RCC 7860 (cell line): ENCODE data around the gene ALG14.
"Not testable (repeated sequence)": the region's sequence is repeated elsewhere in the genome, so short reads cannot be mapped to it uniquely, and the experiment has no call there.

Experiments used
- DNase-seq: peaks from one replicate; pipeline ENCODE4 v3.0.0-alpha.2; 2015; ENCODE audit warnings: low spot score
- FAIRE-seq: peaks from 2 replicates; lab custom pipeline; 2012; peaks lifted over from hg19 to GRCh38; lab: Jason Lieb, UNC

ALG14 gene

DNA sequence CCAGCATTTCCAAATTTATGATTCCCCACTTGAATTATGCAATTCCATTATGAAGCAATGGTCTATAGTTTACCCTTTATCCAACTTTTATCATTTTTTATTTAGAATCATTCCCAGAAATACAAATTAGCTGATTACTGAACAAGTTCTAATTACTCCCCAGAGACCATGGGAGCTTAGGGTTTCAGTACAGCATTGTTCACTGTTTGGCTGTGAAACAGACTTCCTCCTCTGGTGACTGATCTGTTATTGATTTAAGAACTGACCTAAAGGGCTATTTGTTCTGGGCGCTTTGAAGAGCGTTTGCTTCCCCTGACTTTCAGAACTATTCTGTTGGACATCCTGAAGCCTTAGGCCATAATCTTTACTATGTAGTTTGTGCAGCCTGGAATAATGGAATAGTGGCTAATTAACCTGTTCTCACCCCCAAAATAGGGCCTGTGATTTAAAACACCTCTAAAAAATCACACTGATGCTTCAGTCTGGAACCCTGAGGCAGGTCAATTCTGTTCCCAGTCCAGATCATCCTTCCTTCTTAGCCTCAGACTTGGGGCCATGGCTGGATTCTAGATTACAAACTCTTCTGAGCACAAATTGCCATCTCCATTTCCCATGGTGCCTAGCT lies 58.7 kb downstream of the ALG14 start:
- FAIRE-seq (no peak), DNase-seq (no peak)

DNA sequence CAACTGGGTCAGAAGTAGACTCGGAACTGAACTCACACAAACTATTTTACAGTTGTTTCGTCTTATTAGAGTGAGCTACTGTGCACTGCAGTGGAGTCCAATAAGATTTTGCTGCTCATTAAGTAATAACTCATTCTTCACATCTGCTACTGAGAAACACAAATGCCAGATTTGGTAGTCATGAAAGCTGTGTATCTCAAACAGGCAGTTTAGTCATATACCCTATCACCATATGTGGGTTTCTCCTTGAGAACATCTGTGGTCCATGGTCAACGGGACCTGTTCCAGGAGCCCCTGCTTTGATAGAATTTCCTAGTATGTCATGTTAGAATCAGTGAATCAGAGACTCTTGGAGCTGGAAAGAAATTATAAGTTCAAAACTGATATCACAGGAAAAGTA lies 60.4 kb downstream of the ALG14 start:
- DNase-seq = no peak
- FAIRE-seq = no peak

DNA sequence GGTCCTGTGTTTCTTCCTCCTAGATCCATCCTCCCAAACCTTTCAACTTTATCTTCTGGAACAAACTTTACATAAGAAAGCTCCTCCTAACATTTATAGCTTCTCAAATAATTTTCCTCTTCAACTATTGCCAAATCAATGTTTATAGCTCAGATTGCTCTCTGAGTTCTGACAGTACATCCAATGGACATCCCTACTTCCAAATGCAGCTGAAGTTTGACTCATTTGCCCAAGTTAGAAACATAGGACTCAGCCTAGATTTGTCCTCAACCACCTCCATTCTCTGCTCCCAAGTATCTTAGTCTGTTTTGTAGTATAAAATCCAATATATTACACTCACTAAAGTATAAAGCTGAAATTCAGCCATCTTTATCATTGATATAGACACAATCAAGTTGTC lies 62.6 kb downstream of the ALG14 start:
- DNase-seq = no peak
- FAIRE-seq = no peak

DNA sequence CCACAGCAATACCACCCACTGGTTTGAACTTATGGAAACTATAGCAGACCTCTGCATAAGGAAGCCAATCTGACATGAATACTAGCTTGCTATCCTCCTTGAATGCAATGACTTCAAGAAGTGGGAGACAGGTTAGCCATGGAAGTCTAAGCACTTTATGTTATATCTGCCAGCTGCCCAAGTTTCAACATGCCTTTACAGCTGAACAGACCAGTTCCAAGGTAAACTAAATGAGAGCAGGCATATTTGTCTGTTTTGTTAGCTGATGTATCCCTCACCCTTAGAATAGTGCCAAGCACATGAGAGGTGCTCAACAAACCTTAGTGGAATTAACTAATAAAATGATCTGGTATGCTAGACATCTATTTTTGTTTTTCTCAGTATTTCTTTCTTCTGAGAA lies 65.1 kb downstream of the ALG14 start:
- DNase-seq (no peak), FAIRE-seq (no peak)

DNA sequence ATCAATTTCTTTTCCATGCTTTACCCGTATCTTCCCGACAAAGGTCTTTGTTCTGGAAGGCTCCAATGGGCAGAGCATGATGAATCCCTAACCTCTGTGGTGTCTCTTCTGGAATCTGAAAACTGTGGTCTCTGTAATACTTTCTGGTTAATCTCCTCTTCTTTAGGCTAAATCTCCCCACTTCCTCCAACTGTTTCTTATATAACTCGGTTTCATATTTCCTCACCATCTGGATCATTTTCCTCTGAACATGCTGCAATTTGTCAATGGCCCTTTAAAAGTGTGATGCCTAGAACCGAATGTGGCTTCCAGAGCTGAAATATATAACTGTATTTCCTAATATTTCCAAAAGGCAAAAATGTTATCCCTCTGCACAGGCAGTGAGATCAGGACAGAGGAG lies 66.1 kb downstream of the ALG14 start:
- DNase-seq (no peak), FAIRE-seq (no peak)

DNA sequence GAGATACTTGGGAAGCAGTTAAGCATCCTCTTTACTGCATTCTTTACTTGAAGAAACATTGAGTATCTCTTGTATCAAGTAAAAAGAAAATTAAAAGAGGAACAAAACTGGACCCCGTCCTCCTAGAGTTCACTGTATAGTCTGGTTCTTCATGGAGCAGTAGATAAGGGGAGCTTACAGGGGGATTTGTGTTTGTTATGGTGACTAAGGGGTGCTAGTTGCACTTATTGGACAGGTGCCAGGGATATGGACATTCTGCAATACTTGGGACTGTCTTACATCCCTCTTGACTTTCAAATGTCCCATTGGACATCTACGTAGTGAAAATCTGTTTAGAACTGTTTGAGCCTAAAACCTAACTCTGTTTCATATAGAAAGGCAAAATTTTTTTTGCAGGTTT lies 67.2 kb downstream of the ALG14 start:
- no peak for FAIRE-seq
- DNase-seq = no peak

DNA sequence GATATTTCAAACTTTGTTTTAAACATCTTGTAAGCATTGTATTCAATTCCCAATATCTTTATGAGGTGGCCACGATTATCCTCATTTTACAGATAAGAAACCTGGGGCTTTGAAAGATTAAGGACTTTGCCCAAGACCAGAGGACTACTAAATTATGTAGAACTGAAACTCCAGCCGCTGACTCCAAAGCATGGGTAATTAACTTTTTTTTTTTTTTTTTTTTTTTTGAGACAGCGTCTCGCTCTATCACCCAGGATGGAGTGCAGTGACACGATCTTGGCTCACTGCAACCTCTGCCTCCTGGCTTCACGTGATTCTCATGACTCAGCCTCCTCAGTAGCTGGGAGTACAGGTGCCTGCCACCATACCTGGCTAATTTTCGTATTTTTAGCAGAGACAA lies 68.7 kb downstream of the ALG14 start:
- DNase-seq = peak; percentile 11
- peak; percentile 80 for FAIRE-seq

DNA sequence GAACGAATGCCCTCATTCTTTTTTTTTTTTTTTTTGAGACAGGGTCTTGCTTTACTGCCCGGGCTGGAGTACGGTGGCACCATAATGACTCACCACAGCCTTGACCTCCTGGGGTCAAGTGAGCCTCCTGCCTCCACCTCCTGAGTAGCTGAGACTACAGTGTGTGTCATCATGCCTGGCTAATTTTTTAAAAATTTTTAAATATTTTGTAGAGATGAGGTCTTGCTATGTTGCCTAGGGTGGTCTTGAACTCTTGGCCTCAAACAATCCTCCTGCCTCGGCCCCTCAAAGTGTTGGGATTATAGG lies 69.4 kb downstream of the ALG14 start:
- peak; percentile 74 for FAIRE-seq
- peak; percentile 41 for DNase-seq

DNA sequence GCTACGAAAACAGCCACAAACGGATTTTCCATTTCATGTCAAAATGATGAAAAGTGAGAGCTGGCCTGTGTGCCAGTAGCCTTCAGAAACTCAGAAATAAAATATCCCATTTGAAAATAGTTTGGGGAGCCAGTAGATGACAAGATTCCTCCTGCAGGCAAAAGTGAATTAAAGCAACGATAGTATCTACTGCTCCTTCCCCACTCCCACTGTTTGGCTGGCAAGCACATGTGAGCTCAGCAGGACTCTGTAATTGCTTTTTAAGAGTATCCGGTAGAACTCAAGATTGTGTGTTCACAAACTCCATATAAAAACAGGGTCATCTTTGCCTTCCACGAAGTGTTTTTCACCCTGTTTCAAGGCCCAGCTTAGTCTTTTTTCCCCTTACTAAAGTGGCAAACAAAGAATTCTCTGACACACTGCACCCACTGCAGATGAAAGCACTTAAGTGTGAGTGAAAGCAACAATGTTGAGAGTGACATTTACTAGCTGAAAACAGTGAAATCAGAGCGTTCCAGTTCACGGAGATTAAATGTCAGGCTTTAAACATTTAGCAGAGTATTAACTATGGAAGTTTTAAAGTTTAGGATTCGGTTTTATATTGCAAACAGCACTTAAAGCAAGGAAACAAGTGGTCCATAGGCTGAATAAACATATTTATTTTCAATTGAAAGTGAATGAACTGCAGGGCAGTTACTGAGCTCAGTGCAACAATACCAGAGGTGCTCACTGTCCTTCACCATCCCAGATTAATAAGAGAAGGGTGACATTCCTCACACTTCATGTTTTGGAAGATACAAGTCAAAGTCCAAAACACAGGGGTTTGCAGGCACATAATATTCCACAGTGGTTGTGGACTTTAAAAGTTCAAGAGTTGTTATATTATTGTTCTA lies 70.0 kb downstream of the ALG14 start:
- FAIRE-seq (no peak), DNase-seq (no peak)

DNA sequence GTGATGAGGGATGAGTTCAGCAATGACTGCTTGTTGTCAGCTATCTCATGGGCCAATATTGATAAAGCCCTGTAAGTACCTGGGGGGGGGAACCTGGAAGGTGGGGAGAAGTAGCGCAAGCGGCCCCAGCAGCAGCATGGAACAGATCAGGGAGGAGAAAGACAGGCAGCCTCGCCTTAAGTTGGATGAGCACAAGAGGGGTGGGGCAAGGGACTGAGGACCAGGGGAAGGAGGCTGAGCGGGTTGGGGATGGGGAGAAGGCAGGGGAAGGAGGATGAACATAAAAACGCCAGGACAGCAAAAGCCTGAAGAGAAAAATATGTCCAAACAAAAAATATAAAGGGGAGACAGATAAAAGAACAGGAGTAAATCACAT lies 70.6 kb downstream of the ALG14 start:
- DNase-seq (no peak), FAIRE-seq (no peak)

DNA sequence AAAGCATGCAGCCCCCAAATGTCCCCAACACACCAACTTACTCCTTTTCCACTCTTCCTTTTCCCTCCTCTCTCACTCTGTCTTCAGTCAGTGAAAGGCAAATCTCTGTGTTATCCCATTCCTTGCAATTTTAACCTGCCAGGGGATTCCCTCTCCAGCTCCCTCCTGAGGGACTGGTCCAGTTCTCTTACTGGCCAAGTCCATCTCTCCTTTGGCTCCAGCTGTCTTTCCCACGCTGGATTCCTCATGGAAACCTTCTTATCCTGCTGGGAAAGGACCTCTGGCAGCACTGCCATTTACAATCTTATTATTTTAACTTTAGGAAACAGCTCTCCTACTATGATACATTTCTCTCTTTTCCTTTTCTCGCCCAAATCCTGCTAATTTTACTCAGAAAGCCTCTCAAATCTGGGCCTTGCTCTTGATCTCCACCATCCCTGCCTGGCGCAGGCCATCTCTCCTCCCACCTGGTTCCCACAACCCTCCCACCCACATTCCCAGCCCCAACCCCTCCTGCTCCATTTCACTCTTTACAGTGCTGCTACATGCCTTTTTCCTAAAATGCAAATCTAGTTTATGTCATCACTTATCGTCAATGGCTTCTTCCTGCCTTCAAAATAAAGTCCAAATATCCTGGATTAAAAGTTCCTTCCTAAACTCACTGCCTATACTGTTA lies 73.2 kb downstream of the ALG14 start:
- DNase-seq (no peak), FAIRE-seq (no peak)

DNA sequence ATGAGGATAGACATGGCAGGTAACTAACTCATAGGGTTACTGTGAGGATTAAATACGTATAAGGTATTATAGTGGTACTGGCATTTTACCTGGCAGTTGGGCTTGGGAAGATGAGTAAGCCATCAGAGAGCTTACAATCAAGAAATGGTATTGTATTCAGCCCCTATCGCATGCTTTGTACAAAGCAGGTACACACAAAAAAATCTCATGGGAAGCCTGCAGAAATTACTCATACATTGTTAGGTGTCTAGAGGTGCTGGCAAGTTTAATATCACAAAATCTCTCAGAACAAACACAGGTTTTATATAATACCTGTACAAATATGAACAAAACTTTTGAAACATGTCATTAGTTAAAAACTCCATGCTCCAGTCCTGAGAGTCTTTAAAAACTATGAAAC lies 74.0 kb downstream of the ALG14 start:
- FAIRE-seq = no peak
- DNase-seq = no peak

DNA sequence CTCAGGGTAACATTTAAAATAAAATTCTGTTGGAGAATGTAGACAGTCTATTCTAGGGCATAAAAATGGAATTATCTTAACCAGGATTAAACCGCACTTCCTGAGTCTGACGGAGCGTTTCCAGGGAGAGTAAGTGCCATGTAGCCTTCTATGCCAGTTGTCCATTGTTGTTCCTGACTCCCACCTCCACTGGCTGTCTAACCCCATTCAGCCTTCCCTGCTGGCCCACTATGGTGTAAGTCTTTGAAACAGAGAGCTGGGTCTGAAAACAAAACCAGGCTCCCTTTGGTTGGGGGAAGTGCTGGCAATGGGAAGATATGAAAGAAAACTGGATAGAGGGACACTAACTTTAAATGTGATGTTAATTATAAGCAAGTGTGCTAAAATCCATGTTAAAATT lies 74.6 kb downstream of the ALG14 start:
- FAIRE-seq = no peak
- no peak for DNase-seq

DNA sequence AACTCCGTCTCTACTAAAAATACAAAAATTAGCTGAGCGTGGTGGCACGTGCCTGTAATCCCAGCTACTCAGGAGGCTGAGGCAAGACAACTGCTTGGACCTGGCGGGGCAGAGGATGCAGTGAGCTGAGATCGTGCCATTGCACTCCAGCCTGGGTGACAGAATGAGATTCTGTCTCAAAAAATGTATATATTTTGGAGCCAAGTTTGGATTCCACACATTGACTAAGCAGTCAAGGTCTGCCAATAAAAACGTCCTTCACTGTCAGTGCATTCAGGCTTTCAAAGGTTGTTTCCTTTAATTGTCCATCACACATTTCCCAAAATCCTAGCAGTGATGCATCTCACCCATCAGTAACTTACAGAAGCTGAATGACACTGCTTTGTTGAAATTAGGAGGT lies 77.2 kb downstream of the ALG14 start:
- not testable (repeated sequence) for DNase-seq, FAIRE-seq

DNA sequence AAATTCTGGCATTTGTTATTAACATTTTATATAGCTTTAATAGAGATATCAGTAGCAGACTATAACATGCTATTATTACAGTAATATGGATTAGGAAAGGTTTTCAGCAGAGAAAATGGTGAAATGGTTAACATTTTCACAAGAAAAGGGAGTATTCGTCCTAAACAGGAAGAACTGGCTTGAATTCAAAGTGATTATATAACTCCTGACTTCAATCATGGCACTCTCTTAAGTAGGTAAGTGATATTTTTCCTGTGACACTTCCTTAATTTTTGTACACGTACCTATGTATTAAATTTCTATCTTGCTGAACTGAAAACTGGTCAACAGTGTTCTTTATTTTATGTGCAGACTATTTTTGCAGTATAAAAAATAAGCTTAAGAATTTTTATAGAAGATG lies 77.9 kb downstream of the ALG14 start:
- DNase-seq (no peak), FAIRE-seq (no peak)

DNA sequence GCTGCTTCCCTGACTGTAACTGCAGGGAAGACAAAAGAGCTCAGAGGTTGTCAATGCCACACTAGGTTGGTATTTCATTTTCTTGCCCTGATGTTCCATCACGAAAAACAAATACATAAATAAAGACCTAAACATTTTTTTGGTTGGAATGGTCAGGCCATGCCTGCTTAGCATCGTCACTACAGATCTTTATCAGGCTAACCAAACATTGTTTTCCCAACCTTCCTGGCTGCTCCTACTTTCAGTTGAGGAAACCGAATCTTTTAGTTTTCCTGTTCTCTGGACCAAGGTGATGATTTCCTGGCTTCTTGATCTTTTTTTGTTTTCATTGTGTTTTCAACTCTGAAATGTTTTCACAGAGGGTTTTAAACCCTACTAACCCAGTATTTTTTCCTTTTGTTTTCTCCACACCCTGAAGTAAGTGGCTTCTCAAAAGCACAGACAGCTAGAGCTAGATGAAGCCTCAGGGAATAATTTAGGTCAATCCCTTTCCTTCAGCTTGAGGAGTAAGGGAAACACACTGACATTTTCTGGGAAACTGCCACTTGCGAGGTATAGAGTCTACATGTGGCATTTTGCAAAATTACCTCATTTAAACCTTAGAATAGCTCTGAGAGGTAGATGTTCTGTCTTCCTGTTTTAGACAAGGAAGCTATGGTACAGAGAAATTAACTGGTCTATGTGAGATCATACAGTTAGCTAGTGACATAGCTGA lies 78.7 kb downstream of the ALG14 start:
- DNase-seq = no peak
- FAIRE-seq = no peak

DNA sequence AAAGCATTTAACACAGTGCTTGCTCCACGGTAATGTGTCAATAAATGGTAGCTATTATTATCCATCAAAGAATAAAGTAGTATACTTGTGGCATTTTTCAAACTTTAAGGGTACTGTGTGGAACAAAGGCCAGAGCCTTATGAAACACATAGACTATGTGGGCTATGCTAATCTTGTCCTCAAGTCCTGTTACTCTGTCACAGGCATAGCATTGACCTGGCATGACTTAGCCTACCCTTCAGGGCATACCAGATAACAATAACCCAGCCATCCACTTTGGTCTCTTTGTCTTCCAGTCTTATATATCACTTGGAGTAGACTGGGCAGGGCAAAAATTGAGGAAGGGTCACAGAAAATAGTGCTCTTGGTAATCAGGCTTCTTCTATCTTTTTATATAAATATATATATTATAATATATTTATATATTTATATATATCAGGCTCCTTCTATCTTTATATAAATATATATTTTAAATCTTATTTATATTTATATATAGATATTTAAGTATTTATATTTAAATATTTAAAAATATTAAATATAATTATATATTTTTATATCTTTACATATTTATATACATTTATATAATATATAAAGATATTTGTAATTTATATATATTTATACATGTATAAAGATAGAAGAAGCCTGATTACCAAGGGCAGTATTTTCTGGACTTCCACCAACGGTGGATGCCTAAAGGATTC lies 79.7 kb downstream of the ALG14 start:
- FAIRE-seq = peak; percentile 92
- no peak for DNase-seq

DNA sequence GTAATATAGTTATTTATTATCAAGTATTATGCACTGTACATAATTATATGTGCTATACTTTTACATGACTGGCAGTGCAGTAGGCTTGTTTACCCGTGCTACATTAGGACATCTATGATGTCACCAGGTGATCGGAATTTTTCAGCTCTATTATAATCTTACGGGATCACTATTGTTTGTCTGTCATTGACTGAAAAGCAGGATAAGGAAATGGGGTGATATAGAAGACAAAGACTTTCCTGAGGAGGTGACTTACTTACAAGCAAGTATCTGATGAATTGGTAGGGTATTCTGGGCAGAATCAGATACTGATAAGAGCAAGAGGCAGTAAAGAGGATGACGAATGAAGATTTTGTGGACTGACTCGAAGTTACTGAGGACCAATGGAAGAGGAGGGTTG lies 80.6 kb downstream of the ALG14 start:
- no peak for FAIRE-seq

DNA sequence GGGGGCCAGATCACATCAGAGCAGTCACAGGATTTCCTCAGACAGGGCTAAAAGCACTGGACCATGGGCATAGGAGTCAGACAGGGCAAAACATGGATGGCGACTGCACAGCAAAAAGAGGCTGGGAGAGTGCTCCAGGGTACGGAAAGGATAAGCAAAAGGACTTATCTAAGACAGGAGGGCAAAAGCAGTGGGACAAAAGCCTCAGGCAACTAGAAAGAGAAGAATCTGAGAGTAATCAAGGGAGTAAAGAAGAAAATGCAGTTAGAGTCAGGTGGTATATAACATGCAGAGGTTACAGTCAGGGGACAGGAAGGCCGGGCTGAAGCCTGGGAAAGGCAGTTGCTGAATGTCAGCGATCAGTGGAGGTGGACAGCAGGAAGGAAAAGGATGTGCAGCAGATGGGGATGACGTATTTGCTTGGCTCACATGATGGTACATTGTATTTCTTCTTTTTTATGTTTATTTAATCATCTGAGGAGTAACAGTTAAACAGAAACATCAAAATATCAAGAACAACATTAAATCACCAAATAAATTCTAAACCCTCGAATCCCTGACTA lies 82.8 kb downstream of the ALG14 start:
- DNase-seq = no peak
- no peak for FAIRE-seq

More for the DNA sequence above, 80.6 kb downstream of the ALG14 start:
- no peak for DNase-seq

DNA sequence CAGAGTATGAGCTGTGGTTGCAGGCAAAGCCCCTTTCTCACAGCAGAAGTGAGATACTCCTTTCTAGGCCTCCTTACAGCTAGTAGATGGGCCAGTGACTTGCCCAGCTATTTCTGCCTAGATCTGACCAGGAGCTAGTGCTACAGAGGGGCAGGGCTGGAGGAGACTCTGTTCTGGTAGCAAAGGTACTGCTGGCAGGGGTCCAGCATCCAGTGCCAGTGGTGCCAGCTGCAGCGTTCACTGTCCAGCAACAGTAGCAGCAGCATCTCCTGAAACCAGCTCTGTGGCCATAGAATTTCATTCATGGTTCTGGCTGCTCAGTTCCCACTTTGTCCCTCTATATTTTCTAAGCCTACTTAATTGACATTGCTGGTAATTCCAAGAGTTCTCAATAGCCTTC lies 83.4 kb downstream of the ALG14 start:
- FAIRE-seq (no peak), DNase-seq (no peak)

DNA sequence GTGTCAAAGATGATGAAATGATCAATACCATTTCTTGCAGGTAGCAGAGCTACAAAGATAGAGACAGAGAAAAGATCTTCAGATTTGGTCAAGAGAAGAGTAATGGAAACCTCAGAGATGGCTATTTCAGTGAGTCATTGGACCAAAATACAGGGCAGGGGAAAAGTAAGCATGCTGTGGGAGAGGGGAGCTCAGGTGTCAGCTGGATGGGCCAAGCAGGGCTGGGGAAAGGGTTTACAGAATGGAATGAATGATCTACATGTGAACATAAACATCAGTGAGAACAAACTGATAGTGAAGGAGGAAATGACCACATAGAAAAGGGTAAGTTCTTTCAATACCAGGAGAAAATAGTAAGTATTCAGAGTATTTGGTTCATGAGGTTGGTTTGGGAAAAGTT lies 84.4 kb downstream of the ALG14 start:
- FAIRE-seq (no peak), DNase-seq (no peak)
